Uterus (tissue), 2 donors: ENCODE data around the gene NLGN2.

Experiments
- POLR2A ChIP-seq, 2 donors: fragments of 450-650 bp; IDR thresholded peaks; one replicate each; pipeline ENCODE4 v1.6.1; 2016; ENCODE audit warnings: antibody characterized with exemption in 2 of 2, mild to moderate bottlenecking in 1 of 2, moderate library complexity in 1 of 2
- TF ChIP-seq, protein P1 (sequence below), 4 experiments: fragments of 200-600 bp in 2 of 4; fragments of 450-650 bp in 2 of 4; sonication (generic) in 2 of 4; IDR thresholded peaks; one replicate each; pipeline ENCODE4 v1.5.1; 2016 to 2019; ENCODE audit warnings: antibody characterized with exemption in 4 of 4, mild to moderate bottlenecking in 2 of 4, moderate library complexity in 1 of 4

DNA sequence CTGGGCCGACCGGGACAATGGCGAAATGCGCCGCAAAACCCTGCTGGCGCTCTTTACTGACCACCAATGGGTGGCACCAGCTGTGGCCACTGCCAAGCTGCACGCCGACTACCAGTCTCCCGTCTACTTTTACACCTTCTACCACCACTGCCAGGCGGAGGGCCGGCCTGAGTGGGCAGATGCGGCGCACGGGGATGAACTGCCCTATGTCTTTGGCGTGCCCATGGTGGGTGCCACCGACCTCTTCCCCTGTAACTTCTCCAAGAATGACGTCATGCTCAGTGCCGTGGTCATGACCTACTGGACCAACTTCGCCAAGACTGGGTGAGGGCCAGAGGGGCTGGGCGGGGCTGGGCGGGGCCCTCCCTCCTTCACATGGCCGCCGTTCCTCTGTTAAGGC, 8.1 kb downstream of the NLGN2 start:
- TF ChIP-seq POLR2A (IDR thresholded peaks at IDR 0.05) = no peak
- TF ChIP-seq, protein P1, sequence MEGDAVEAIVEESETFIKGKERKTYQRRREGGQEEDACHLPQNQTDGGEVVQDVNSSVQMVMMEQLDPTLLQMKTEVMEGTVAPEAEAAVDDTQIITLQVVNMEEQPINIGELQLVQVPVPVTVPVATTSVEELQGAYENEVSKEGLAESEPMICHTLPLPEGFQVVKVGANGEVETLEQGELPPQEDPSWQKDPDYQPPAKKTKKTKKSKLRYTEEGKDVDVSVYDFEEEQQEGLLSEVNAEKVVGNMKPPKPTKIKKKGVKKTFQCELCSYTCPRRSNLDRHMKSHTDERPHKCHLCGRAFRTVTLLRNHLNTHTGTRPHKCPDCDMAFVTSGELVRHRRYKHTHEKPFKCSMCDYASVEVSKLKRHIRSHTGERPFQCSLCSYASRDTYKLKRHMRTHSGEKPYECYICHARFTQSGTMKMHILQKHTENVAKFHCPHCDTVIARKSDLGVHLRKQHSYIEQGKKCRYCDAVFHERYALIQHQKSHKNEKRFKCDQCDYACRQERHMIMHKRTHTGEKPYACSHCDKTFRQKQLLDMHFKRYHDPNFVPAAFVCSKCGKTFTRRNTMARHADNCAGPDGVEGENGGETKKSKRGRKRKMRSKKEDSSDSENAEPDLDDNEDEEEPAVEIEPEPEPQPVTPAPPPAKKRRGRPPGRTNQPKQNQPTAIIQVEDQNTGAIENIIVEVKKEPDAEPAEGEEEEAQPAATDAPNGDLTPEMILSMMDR (IDR thresholded peaks at IDR 0.05) = no peak
